Fibroblast of lung (primary cell): Measurements from ENCODE around the gene TMEM209. TPM values are rescaled to one million over a fixed set of nuclear protein-coding genes. Genes with fewer than 3 reads are reported as not detected.

Experiments
- DNase-seq, 2 donors: peaks; one replicate each; pipeline versions ENCODE4 v3.0.0 to v3.0.0-alpha.2; 2010; ENCODE audit warnings: low read depth in 2 of 2
- H2AFZ ChIP-seq: 2 replicates; pipeline ENCODE4 v1.5.1; 2012; ENCODE audit warnings: low read length, control low read depth, inconsistent platforms
- H3K27ac ChIP-seq: 2 replicates; pipeline ENCODE4 v1.5.1; 2011; ENCODE audit warnings: low read length, control low read depth; ENCODE audit not compliant: insufficient read depth
- H3K27me3 ChIP-seq: 2 replicates; pipeline ENCODE4 v1.5.1; 2011; ENCODE audit warnings: mild to moderate bottlenecking, low read length; ENCODE audit not compliant: control insufficient read depth, insufficient read depth
- H3K36me3 ChIP-seq: 2 replicates; pipeline ENCODE4 v1.5.1; 2011; ENCODE audit warnings: low read length; ENCODE audit not compliant: control insufficient read depth, insufficient read depth
- H3K4me1 ChIP-seq: 2 replicates; pipeline ENCODE4 v1.5.1; 2011; ENCODE audit warnings: low read length; ENCODE audit not compliant: control insufficient read depth, insufficient read depth; ENCODE audit errors: extremely low read depth
- H3K4me2 ChIP-seq: 2 replicates; pipeline ENCODE4 v1.5.1; 2011; ENCODE audit warnings: low read length, control low read depth; ENCODE audit not compliant: insufficient read depth; ENCODE audit errors: extremely low read depth
- H3K4me3 ChIP-seq, 4 experiments: fragments of 200-600 bp in 1 of 4; sonication (generic) in 1 of 4; replicated peaks in 1 of 4; 2 replicates each; pipeline ENCODE4 v1.5.1; 2011 to 2016; ENCODE audit warnings: low read length in 4 of 4, low read depth in 3 of 4, mild to moderate bottlenecking in 3 of 4, control low read depth in 2 of 4, inconsistent platforms in 1 of 4, mixed read lengths in 1 of 4; ENCODE audit not compliant: insufficient read depth in 1 of 4; ENCODE audit errors: control extremely low read depth in 1 of 4
- H3K79me2 ChIP-seq: 2 replicates; pipeline ENCODE4 v1.5.1; 2012; ENCODE audit warnings: mild to moderate bottlenecking, low read length, inconsistent platforms; ENCODE audit not compliant: control insufficient read depth, insufficient read depth
- H3K9ac ChIP-seq: 2 replicates; pipeline ENCODE4 v1.5.1; 2011; ENCODE audit warnings: mild to moderate bottlenecking, low read length, control low read depth; ENCODE audit not compliant: insufficient read depth
- H3K9me3 ChIP-seq: 2 replicates; pipeline ENCODE4 v1.5.1; 2012; ENCODE audit warnings: low read depth, low read length; ENCODE audit not compliant: control insufficient read depth, insufficient read depth
- H4K20me1 ChIP-seq: 2 replicates; pipeline ENCODE4 v1.5.1; 2011; ENCODE audit warnings: low read length; ENCODE audit not compliant: control insufficient read depth, insufficient read depth; ENCODE audit errors: extremely low read depth
- CTCF ChIP-seq, 2 donors: IDR thresholded peaks in 1 of 2; conservative IDR thresholded peaks in 1 of 2; 1 replicate in 1 of 2; 2 replicates in 1 of 2; pipeline ENCODE4 v1.5.1; 2011 to 2012; ENCODE audit warnings: low read length in 2 of 2, control low read depth in 1 of 2, inconsistent platforms in 1 of 2, low read depth in 1 of 2, mild to moderate bottlenecking in 1 of 2
- EZH2 ChIP-seq: IDR thresholded peaks from 2 replicates; pipeline ENCODE4 v1.5.1; 2012; ENCODE audit warnings: low read length, control low read depth, mild to moderate bottlenecking; ENCODE audit errors: missing control alignments
- polyA plus RNA-seq, 2 donors: library from polyadenylated mRNA; depleted of rRNA in 1 of 2; stranded (reverse) in 1 of 2; unstranded in 1 of 2; fragments of >200 nt; gene quantifications; 2 replicates each; pipeline ENCODE4 v1.2.1, GENCODE V29; 2011 to 2012; ENCODE audit warnings: missing spikeins in 1 of 2
- total RNA-seq: library from RNA; depleted of rRNA; stranded (reverse); fragments of >200 nt; gene quantifications from 2 replicates; pipeline ENCODE4 v1.2.1, GENCODE V29; 2014

Gene TMEM209
- total and polyA plus RNA-seq, 2 donors (not counting 1 experiment from before 2014, with no cell fraction given): 9.7 to 15.1 TPM

- TF ChIP-seq CTCF (conservative IDR thresholded peaks at IDR 0.05 in 1 of 2, IDR thresholded peaks at IDR 0.05 in 1 of 2; ENCODE audit: low read depth in 1 of 2, low read length in 2 of 2) (no peak), EZH2 (no peak)
- no peak for DNase-seq
- Histone ChIP-seq H2AFZ (no peak overlapping the region), H3K27me3 (no peaks in the 10 kb centered on the region), H3K4me1 (no peaks in the 10 kb centered on the region), H3K36me3 (no peaks in the 10 kb centered on the region), H3K9ac (no peak overlapping the region), H4K20me1 (no peaks in the 10 kb centered on the region), H3K4me3 (no peak overlapping the region), H3K79me2 (no peaks in the 10 kb centered on the region), H3K4me2 (no peak overlapping the region), H3K27ac (no peak overlapping the region), H3K9me3 (no peaks in the 10 kb centered on the region)
Observed at GRCh38 chr7:130156140-130156539, 49.1 kb downstream of the TMEM209 start.

GRCh38 chr7:130154501-130155317, 50.5 kb downstream of the TMEM209 start:
- DNase-seq: no peak
- H4K20me1 ChIP-seq: no peaks in the 10 kb centered on the region
- no peaks in the 10 kb centered on the region for H3K9me3 ChIP-seq
- H2AFZ ChIP-seq: no peak overlapping the region
- H3K4me2 ChIP-seq: no peak overlapping the region
- TF ChIP-seq EZH2 (no peak), CTCF (conservative IDR thresholded peaks at IDR 0.05 in 1 of 2, IDR thresholded peaks at IDR 0.05 in 1 of 2; ENCODE audit: low read depth in 1 of 2, low read length in 2 of 2) (peak in 1 of 2 donors; percentile 12)
- no peak overlapping the region for H3K4me3 ChIP-seq
- H3K79me2 ChIP-seq: no peaks in the 10 kb centered on the region
- no peak overlapping the region for H3K9ac ChIP-seq
- H3K4me1 ChIP-seq: no peaks in the 10 kb centered on the region
- no peaks in the 10 kb centered on the region for H3K27me3 ChIP-seq
- no peak overlapping the region for H3K27ac ChIP-seq
- H3K36me3 ChIP-seq: no peaks in the 10 kb centered on the region

- H3K79me2 ChIP-seq: no peaks in the 10 kb centered on the region
- no peak overlapping the region for H3K4me2 ChIP-seq
- H3K4me1 ChIP-seq: no peaks in the 10 kb centered on the region
- no peaks in the 10 kb centered on the region for H3K27me3 ChIP-seq
- H4K20me1 ChIP-seq: no peaks in the 10 kb centered on the region
- no peak overlapping the region for H2AFZ ChIP-seq
- no peak overlapping the region for H3K27ac ChIP-seq
- DNase-seq: no peak
- no peak overlapping the region for H3K4me3 ChIP-seq
- no peaks in the 10 kb centered on the region for H3K36me3 ChIP-seq
- no peak for TF ChIP-seq EZH2
- no peak for TF ChIP-seq CTCF (conservative IDR thresholded peaks at IDR 0.05 in 1 of 2, IDR thresholded peaks at IDR 0.05 in 1 of 2; ENCODE audit: low read depth in 1 of 2, low read length in 2 of 2)
- no peaks in the 10 kb centered on the region for H3K9me3 ChIP-seq
- no peak overlapping the region for H3K9ac ChIP-seq
Observed at GRCh38 chr7:130154131-130154500, 51.1 kb downstream of the TMEM209 start.
